H1 (cell line): ENCODE measurements around the gene BRD1. TPM values are rescaled to one million over a fixed set of nuclear protein-coding genes. Genes with fewer than 3 reads are reported as not detected.

Experiments
- CTCF ChIA-PET: fragments of 300-600 bp; sonication (Branson Sonifier 250); formaldehyde crosslinking; loops from one replicate; lab custom pipeline; 2021; ENCODE audit not compliant: partially characterized antibody; lab: Charles Lee
- POLR2A ChIA-PET: fragments of 300-600 bp; sonication (Branson Sonifier 250); formaldehyde crosslinking; loops from one replicate; lab custom pipeline; 2021; ENCODE audit warnings: inconsistent platforms; ENCODE audit not compliant: partially characterized antibody; lab: Charles Lee
- DNase-seq, 2 experiments: peaks; one replicate each; pipeline versions ENCODE4 v3.0.0 to v3.0.0-alpha.2; 2010 to 2022; ENCODE audit warnings: low spot score in 2 of 2, low read depth in 1 of 2, mixed read lengths in 1 of 2
- FAIRE-seq: peaks from 2 replicates; lab custom pipeline; 2011; peaks lifted over from hg19 to GRCh38; lab: Jason Lieb, UNC
- H2AFZ ChIP-seq: 2 replicates; pipeline ENCODE4 v1.8.1; 2012; ENCODE audit warnings: low read length, inconsistent platforms
- H2AK5ac ChIP-seq: 2 replicates; pipeline ENCODE4 v1.6.1; 2013; ENCODE audit warnings: low read depth, low read length
- H2BK120ac ChIP-seq: replicated peaks from 2 replicates; pipeline ENCODE3; 2013; ENCODE audit warnings: low read depth, low read length, inconsistent platforms
- H2BK12ac ChIP-seq: 2 replicates; pipeline ENCODE4 v1.6.1; 2013; ENCODE audit warnings: low read depth, low read length
- H2BK15ac ChIP-seq: 2 replicates; pipeline ENCODE4 v1.6.1; 2013; ENCODE audit warnings: low read length
- H2BK20ac ChIP-seq: 2 replicates; pipeline ENCODE4 v1.6.1; 2013; ENCODE audit warnings: low read length
- H2BK5ac ChIP-seq: 2 replicates; pipeline ENCODE4 v1.6.1; 2013; ENCODE audit warnings: low read depth, low read length
- H3K14ac ChIP-seq: 2 replicates; pipeline ENCODE4 v1.6.1; 2013; ENCODE audit warnings: inconsistent platforms; ENCODE audit not compliant: insufficient read length
- H3K18ac ChIP-seq: 2 replicates; pipeline ENCODE4 v1.6.1; 2013; ENCODE audit warnings: low read length; ENCODE audit errors: extremely low read depth
- H3K23ac ChIP-seq: 2 replicates; pipeline ENCODE4 v1.6.1; 2013; ENCODE audit warnings: inconsistent platforms; ENCODE audit not compliant: insufficient read length
- H3K23me2 ChIP-seq: 2 replicates; pipeline ENCODE4 v1.6.1; 2013; ENCODE audit warnings: low read depth, low read length
- H3K27ac ChIP-seq: 2 replicates; pipeline ENCODE4 v1.6.1; 2011; ENCODE audit warnings: low read depth, low read length, inconsistent platforms
- H3K27me3 ChIP-seq, 4 experiments: replicated peaks in 1 of 4; 1 replicate in 1 of 4; 2 replicates in 3 of 4; pipeline versions ENCODE4 v1.6.1 to v1.8.1; 2011 to 2013; ENCODE audit warnings: low read length in 3 of 4, mild to moderate bottlenecking in 3 of 4, inconsistent platforms in 2 of 4, mixed read lengths in 2 of 4, moderate library complexity in 1 of 4; ENCODE audit not compliant: control insufficient read depth in 3 of 4, insufficient read depth in 3 of 4; ENCODE audit errors: extremely low read depth in 1 of 4
- H3K36me3 ChIP-seq, 4 experiments: 2 replicates each; pipeline versions ENCODE4 v1.6.1 to v1.8.1; 2011 to 2013; ENCODE audit warnings: mild to moderate bottlenecking in 4 of 4, low read length in 3 of 4, moderate library complexity in 2 of 4, control low read depth in 1 of 4, inconsistent platforms in 1 of 4; ENCODE audit not compliant: insufficient read depth in 4 of 4, control insufficient read depth in 2 of 4
- H3K4ac ChIP-seq: replicated peaks from 2 replicates; pipeline ENCODE3; 2013; ENCODE audit warnings: low read length, low read depth, mixed read lengths, inconsistent platforms; ENCODE audit not compliant: insufficient read length
- H3K4me1 ChIP-seq, 4 experiments: replicated peaks in 1 of 4; 1 replicate in 1 of 4; 2 replicates in 3 of 4; pipeline versions ENCODE4 v1.6.1 to v1.8.1; 2011 to 2013; ENCODE audit warnings: low read length in 3 of 4, inconsistent platforms in 2 of 4, mixed read lengths in 1 of 4; ENCODE audit not compliant: insufficient read depth in 4 of 4, control insufficient read depth in 3 of 4
- H3K4me2 ChIP-seq, 2 experiments: 2 replicates each; pipeline versions ENCODE4 v1.6.1 to v1.8.1; 2011 to 2013; ENCODE audit warnings: low read depth in 2 of 2, low read length in 2 of 2, control low read depth in 1 of 2, inconsistent platforms in 1 of 2, mild to moderate bottlenecking in 1 of 2; ENCODE audit not compliant: insufficient read depth in 1 of 2
- H3K4me3 ChIP-seq, 4 experiments: fragments of 200-600, 300-600 bp in 1 of 4; sonication (generic), shearing (Covaris generic), sonication (Bioruptor Twin) in 1 of 4; 2 replicates each; pipeline versions ENCODE4 v1.5.1 to v1.8.1; 2011 to 2016; ENCODE audit warnings: low read length in 4 of 4, low read depth in 3 of 4, control low read depth in 2 of 4, inconsistent platforms in 2 of 4, mild to moderate bottlenecking in 2 of 4, mixed read lengths in 1 of 4, moderate library complexity in 1 of 4; ENCODE audit not compliant: insufficient read depth in 2 of 4; ENCODE audit errors: extremely low read depth in 1 of 4
- H3K56ac ChIP-seq: replicated peaks from 2 replicates; pipeline ENCODE3; 2013; ENCODE audit warnings: low read depth, mild to moderate bottlenecking, mixed read lengths, low read length, inconsistent platforms; ENCODE audit not compliant: insufficient read length
- H3K79me1 ChIP-seq: 2 replicates; pipeline ENCODE4 v1.6.1; 2013; ENCODE audit warnings: low read depth, low read length, control low read depth
- H3K79me2 ChIP-seq, 2 experiments: 2 replicates each; pipeline versions ENCODE4 v1.6.1 to v1.8.1; 2012 to 2013; ENCODE audit warnings: low read length in 2 of 2, mild to moderate bottlenecking in 2 of 2, inconsistent platforms in 1 of 2; ENCODE audit not compliant: insufficient read depth in 2 of 2, control insufficient read depth in 1 of 2
- H3K9ac ChIP-seq, 4 experiments: replicated peaks in 1 of 4; 1 replicate in 1 of 4; 2 replicates in 3 of 4; pipeline versions ENCODE4 v1.6.1 to v1.8.1; 2011 to 2013; ENCODE audit warnings: low read depth in 3 of 4, low read length in 3 of 4, control low read depth in 2 of 4, mild to moderate bottlenecking in 2 of 4, moderate library complexity in 2 of 4, inconsistent platforms in 1 of 4; ENCODE audit errors: extremely low read depth in 1 of 4
- H3K9me3 ChIP-seq, 2 experiments: 2 replicates each; pipeline versions ENCODE4 v1.6.1 to v1.8.1; 2012 to 2013; ENCODE audit warnings: mild to moderate bottlenecking in 2 of 2, moderate library complexity in 2 of 2, control low read depth in 1 of 2, inconsistent platforms in 1 of 2, low read depth in 1 of 2, low read length in 1 of 2, mixed read lengths in 1 of 2; ENCODE audit not compliant: insufficient read depth in 2 of 2
- H4K20me1 ChIP-seq, 2 experiments: replicated peaks in 1 of 2; 2 replicates each; pipeline versions ENCODE3 to v1.8.1; 2011 to 2013; ENCODE audit warnings: inconsistent platforms in 2 of 2, low read length in 2 of 2, mild to moderate bottlenecking in 1 of 2; ENCODE audit not compliant: insufficient read depth in 2 of 2, control insufficient read depth in 1 of 2
- H4K5ac ChIP-seq: 2 replicates; pipeline ENCODE4 v1.6.1; 2013; ENCODE audit warnings: low read length, low read depth, mixed read lengths, inconsistent platforms; ENCODE audit not compliant: insufficient read length
- H4K8ac ChIP-seq: 2 replicates; pipeline ENCODE4 v1.8.0; 2013; ENCODE audit warnings: mild to moderate bottlenecking, moderate library complexity, low read length, inconsistent platforms; ENCODE audit not compliant: insufficient read depth; ENCODE audit errors: extremely low read depth
- H4K91ac ChIP-seq: replicated peaks from 2 replicates; pipeline ENCODE3; 2013; ENCODE audit warnings: low read length, mixed read lengths, inconsistent platforms; ENCODE audit not compliant: insufficient read length
- BRCA1 ChIP-seq: IDR thresholded peaks from 2 replicates; pipeline ENCODE4 v1.6.1; 2012; ENCODE audit warnings: low read depth, low read length, improper control_type of control experiment
- WGBS, 2 experiments: shearing (Covaris generic) in 1 of 2; methylation state at CpG; one replicate each; pipeline versions ENCODE4 v1.1.6 to v1.1.7; 2013 to 2015; ENCODE audit warnings: low lambda C conversion rate in 2 of 2, mixed read lengths in 2 of 2, inconsistent platforms in 1 of 2, low coverage in 1 of 2, missing lambda C conversion rate in 1 of 2; ENCODE audit not compliant: insufficient replicate concordance in 2 of 2, insufficient coverage in 1 of 2, insufficient read length in 1 of 2; ENCODE audit errors: extremely low coverage in 1 of 2, missing lambda C conversion rate in 1 of 2; 5-methylcytosine and 5-hydroxymethylcytosine counted together
- polyA plus RNA-seq, 7 experiments: library from polyadenylated mRNA; depleted of rRNA in 3 of 7; stranded (reverse) in 5 of 7; unstranded in 2 of 7; fragments of >200 nt in 5 of 7; fragments of 200-250 nt in 2 of 7; gene quantifications; 1 replicate in 5 of 7; 2 replicates in 1 of 7; 4 replicates in 1 of 7; pipeline versions ENCODE4 v1.2.1 to v1.2.3, GENCODE V29; 2011 to 2013; ENCODE audit warnings: missing spikeins in 2 of 7, mixed read lengths in 2 of 7
- total RNA-seq: library from RNA; stranded (reverse); fragmentation: NEBNext Ultra II Directional; extraction: Animal tissue kit (Norgen Biotek cat#: 25700); gene quantifications from 2 replicates; pipeline ENCODE4 v1.2.1, GENCODE V29; 2021

Gene BRD1
- total and polyA plus RNA-seq, 2 of the 8 experiments (the other 6 are each of a cell fraction or from before 2014, with no cell fraction given): 6.8 to 34.0 TPM

DNA sequence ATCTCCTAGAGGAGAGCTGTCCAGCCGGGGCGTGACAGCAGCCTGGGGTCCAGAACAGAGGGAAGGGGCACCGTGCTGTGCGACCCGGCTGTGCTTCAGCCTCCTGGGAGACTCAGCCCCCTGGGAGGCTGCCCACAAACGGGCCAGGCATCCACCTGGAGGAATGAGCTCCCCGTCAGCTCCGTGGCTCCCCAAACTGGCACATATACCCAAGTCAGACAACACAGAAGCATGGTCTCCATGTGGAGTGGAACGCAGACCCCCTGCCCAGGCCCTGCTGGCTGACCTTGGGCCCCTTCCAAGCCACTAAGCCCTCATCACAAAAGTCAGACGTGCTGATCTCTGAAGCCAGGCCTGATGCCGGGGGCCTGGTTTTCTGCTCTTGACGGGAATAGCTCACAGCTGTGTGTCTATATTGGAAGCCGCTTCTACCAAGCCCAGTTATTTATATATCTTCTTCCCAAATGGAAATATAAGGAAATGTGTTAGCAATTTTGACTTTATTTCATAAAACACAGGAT, 91.7 kb downstream of the BRD1 start:
- no peak overlapping the region for H3K23ac ChIP-seq
- no peaks in the 10 kb centered on the region for H3K36me3 ChIP-seq
- H2BK12ac ChIP-seq: no peak overlapping the region
- H4K8ac ChIP-seq: no peak overlapping the region
- no peak overlapping the region for H2AK5ac ChIP-seq
- no peaks in the 10 kb centered on the region for H4K20me1 ChIP-seq
- no peak overlapping the region for H3K9ac ChIP-seq
- H3K18ac ChIP-seq: no peak overlapping the region
- peaks cover 14% of the 10 kb centered on the region in 2 experiments for H3K9me3 ChIP-seq
- H3K4me3 ChIP-seq: no peak overlapping the region
- no peak overlapping the region for H2BK20ac ChIP-seq
- no peak overlapping the region for H4K5ac ChIP-seq
- no peak overlapping the region for H3K56ac ChIP-seq
- CTCF ChIA-PET: interaction anchor here (1.1 to 1.7 kb wide), 4 partner anchors 10 to 34 kb away, joined by 3 to 5 read pairs (median 4); no protein-coding TSS in a partner anchor
- H3K4ac ChIP-seq: no peak overlapping the region
- no peak overlapping the region for H3K4me2 ChIP-seq
- no peak for TF ChIP-seq BRCA1
- H3K4me1 ChIP-seq: no peaks in the 10 kb centered on the region
- no peak overlapping the region for H2BK15ac ChIP-seq
- H3K23me2 ChIP-seq: no peaks in the 10 kb centered on the region
- FAIRE-seq: no peak
- H3K79me2 ChIP-seq: no peaks in the 10 kb centered on the region
- H2AFZ ChIP-seq: no peak overlapping the region
- 86% methylated on average over 13 of the region's 13 CpGs; no CpG with 5 or more reads in 1 of the 2 experiments for WGBS, 2 experiments
- POLR2A ChIA-PET: no interaction called here
- DNase-seq: no peak
- H3K79me1 ChIP-seq: no peaks in the 10 kb centered on the region
- peaks cover 0 to 2% (median 0%) of the 10 kb centered on the region in 4 experiments; a peak in 2 of 7 replicates for H3K27me3 ChIP-seq
- no peak overlapping the region for H4K91ac ChIP-seq
- no peak overlapping the region for H2BK120ac ChIP-seq
- H3K27ac ChIP-seq: no peak overlapping the region
- no peak overlapping the region for H2BK5ac ChIP-seq
- H3K14ac ChIP-seq: no peak overlapping the region
